ENCODE results near the gene PDGFA. TPM values are rescaled to one million over a fixed set of nuclear protein-coding genes. Genes with fewer than 3 reads are reported as not detected.

PDGFA gene
- total RNA-seq, 1 donor from 2014 or later = 32.4 TPM

GRCh38 chr7:536231-536630 is 16.6 kb upstream of the PDGFA start:
- no peak for DNase-seq

- no peak for DNase-seq
Measured at GRCh38 chr7:534959-535358, 15.3 kb upstream of the PDGFA start.

GRCh38 chr7:534075-534474 is 14.4 kb upstream of the PDGFA start:
- DNase-seq = no peak

GRCh38 chr7:533266-533665 is 13.6 kb upstream of the PDGFA start:
- DNase-seq = no peak

GRCh38 chr7:532379-533143 is 12.9 kb upstream of the PDGFA start:
- no peak for DNase-seq

GRCh38 chr7:531777-532176 is 12.1 kb upstream of the PDGFA start:
- no peak for DNase-seq

- DNase-seq = no peak
Measured at GRCh38 chr7:528451-528850, 8.8 kb upstream of the PDGFA start.

- DNase-seq = no peak
Measured at GRCh38 chr7:527723-528122, 8.1 kb upstream of the PDGFA start.

GRCh38 chr7:526460-527034 is 6.9 kb upstream of the PDGFA start:
- DNase-seq = no peak

GRCh38 chr7:525740-526139 is 6.1 kb upstream of the PDGFA start:
- peak; percentile 47 for DNase-seq

GRCh38 chr7:524800-525199 is 5.2 kb upstream of the PDGFA start:
- DNase-seq = no peak

GRCh38 chr7:523347-524336 is 4.0 kb upstream of the PDGFA start:
- DNase-seq = no peak

GRCh38 chr7:522951-523314 is 3.3 kb upstream of the PDGFA start:
- DNase-seq = no peak

GRCh38 chr7:522071-522950 is 2.7 kb upstream of the PDGFA start:
- DNase-seq = peak; percentile 16

- DNase-seq = peak; percentile 16
Measured at GRCh38 chr7:521221-522070, 1.8 kb upstream of the PDGFA start.

- DNase-seq = no peak
Measured at GRCh38 chr7:520503-521161, 986 bp upstream of the PDGFA start.

GRCh38 chr7:518630-519483 is 789 bp downstream of the PDGFA start:
- DNase-seq = peak; percentile 85

GRCh38 chr7:517774-518629 is 1.6 kb downstream of the PDGFA start:
- peak; percentile 47 for DNase-seq

Measured in occipital lobe (tissue), 2 donors.